GM21619 (cell line): ENCODE data around the gene ANKRD44.
A peak's percentile ranks its signal among the peaks of the same experiment; 100 is the strongest.
"Not testable (repeated sequence)": the region's sequence is repeated elsewhere in the genome, so short reads cannot be mapped to it uniquely, and the experiment has no call there.

Experiments
- ATAC-seq: cut with Tn5 transposase; IDR thresholded peaks from one replicate; pipeline ENCODE4 v1.9.1; 2021; ENCODE audit not compliant: unreplicated experiment

Gene ANKRD44

GRCh38 chr2:197310271-197310985 lies at the start of gene ANKRD44:
Gene ANKRD44, minus strand, starts transcription at chr2:197310780. Its CDS starts 176 bp downstream, at chr2:197310604.
- ATAC-seq, result peak; percentile 69

DNA sequence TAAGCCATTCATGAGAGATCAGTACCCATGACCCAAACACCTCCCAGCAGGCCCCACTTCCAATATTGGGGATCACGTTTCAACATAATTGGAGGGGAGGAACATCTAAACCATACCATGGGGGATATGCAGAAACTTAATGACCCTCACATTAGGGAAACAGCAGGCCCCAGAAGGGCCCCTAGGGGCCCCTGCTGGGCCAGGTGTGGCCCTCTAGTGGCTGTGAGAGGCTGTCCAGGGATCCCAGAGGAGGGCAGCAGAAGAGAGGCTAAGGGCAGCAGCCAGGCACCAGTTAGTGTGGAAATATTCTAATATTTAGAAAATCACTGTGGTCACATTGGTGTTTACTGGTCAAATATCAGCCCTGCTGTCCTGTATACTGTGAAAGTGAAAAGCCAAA lies 49.3 kb upstream of the ANKRD44 start:
- no peak for ATAC-seq

- ATAC-seq, result no peak
Measured at GRCh38 chr2:197358931-197359330, 48.4 kb upstream of the ANKRD44 start.

DNA sequence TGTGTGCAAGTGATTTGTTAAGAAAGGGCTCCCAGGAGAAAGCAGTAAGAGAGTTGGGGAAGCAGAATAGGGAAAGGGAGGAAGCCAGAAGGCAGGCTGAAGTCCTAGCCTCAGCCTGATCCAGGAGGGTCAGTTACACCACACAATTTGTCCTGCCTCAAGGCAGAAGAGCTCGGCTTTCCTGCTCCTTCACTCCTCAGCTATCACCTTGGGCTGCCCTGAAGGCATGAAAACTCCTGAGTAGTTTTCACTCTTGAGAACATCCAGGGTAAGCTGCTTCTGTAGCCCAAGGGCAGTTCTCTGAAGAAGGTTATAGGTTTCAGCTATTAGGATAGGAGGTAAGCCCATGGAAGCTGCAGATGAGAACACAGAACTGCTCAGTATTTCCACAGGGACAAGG lies 47.4 kb upstream of the ANKRD44 start:
- no peak for ATAC-seq

DNA sequence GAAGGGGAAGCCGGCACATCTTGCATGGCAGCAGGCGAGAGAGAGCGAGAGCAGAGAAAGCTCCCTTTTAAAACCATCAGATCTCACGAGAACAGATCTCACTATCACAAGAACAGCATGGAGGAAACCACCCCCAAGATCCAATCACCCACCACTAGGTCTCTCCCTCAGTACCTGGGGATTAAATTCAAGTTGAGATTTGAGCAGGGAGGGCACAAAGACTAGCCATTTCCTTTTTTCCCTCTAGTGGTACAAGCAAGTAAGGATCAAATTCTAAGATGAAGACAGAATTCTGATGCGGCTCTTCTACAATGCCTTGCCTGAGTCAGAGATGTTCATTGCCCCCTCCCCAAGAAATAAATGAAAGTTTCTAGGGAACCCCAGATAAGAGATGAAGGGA lies 45.6 kb upstream of the ANKRD44 start:
- no peak for ATAC-seq

DNA sequence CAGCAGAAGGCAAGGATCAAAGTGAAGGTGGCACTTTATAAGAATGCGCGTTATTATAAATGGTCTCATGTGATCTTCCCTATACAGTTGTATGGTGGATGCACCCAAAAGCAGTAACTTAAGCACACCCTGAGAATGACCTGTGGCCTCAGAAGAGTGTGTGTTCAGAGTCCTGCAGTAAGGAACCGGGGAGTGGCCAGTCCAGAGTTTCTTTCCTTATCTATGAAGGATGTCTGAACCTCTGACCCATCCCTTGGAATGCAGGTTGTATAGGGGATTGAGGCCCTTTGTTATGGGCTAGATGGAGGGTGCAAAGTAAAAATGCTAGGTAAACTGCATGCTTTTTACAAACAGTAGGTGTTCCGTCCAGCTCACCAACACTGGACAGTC lies 43.6 kb upstream of the ANKRD44 start:
- ATAC-seq, result no peak

GRCh38 chr2:197353393-197354168 lies 43.0 kb upstream of the ANKRD44 start:
- no peak for ATAC-seq

- ATAC-seq, result no peak
Measured at GRCh38 chr2:197349699-197350098, 39.1 kb upstream of the ANKRD44 start.

GRCh38 chr2:197348721-197349360 lies 38.3 kb upstream of the ANKRD44 start:
- no peak for ATAC-seq

DNA sequence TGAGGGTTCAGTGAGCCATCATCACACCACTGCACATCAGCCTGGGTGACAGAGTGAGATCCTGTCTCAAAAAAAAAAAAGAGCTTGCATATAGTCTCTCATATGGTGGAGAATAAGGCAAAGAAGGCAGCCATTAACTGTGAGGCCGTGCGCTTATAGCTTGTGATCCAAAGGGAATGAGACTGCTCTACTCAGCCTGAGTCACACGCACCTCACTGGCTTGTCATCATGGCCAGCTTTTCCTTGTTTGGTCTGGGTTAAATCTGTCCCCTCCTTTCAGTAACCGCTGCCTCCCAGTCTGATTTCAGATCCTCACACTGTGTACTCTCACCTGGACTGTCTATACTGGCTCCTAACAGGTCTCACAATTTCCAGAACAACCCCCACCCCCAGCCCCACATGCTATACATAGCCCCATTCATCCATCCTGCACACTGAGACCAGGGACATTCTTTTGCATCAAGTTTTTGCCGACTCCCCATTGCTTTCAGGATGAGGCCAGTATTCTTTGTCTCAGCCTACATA lies 35.3 kb upstream of the ANKRD44 start:
- no peak for ATAC-seq

DNA sequence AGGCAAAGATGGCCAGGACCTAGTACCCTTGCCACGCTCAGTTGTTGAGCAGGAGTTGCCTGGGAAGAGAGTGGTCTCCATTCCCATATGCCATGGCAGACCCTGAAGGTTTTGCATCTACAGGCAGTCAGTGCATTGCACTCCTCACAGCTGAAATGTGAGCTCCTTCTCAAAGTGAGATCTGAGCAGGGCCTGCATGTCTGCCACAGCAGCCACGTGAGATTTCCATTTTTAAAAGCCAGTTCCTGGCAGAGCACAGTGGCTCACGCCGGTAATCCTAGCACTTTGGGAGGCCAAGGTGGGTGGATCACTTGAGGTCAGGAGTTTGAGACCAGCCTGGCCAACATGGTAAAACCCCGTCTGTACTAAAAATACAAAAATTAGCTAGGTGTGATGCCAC lies 33.4 kb upstream of the ANKRD44 start:
- ATAC-seq, result not testable (repeated sequence)

DNA sequence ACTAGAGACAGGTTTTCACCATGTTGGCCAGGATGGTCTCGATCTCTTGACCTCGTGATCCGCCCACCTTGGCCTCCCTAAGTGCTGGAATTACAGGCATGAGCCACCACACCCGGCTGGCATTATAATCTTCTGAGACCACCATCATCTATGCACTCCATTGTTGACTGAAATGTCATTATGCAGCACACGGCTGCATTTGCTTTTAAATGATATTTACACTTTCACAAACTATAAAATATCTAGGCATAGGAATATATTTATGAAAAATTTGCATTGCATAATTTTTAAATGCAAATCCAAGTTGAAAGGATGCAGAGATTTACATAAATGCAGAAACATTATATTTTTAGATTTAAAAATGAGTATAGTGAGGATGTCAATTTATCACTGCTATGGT lies 30.0 kb upstream of the ANKRD44 start:
- no peak for ATAC-seq

- no peak for ATAC-seq
Measured at GRCh38 chr2:197339496-197340220, 29.1 kb upstream of the ANKRD44 start.

- ATAC-seq, result no peak
Measured at GRCh38 chr2:197339016-197339415, 28.4 kb upstream of the ANKRD44 start.

DNA sequence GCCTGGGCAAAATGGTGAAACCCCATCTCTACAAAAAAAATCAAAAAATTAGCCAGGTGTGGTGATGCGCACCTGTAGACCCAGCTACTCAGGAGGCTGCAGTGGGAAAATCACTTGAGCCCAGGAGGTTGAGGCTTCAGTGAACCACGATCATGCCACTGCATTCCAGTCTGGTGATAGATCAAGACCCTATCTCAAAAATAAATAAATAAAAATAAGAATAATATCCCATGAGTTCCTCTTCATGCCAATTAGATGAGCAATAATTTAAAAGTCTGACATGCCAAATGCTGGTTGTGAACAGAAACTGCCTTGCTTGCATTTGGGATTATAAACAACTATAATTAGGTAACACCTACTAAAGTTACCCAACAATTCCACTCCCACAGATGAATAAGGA lies 22.1 kb upstream of the ANKRD44 start:
- no peak for ATAC-seq

DNA sequence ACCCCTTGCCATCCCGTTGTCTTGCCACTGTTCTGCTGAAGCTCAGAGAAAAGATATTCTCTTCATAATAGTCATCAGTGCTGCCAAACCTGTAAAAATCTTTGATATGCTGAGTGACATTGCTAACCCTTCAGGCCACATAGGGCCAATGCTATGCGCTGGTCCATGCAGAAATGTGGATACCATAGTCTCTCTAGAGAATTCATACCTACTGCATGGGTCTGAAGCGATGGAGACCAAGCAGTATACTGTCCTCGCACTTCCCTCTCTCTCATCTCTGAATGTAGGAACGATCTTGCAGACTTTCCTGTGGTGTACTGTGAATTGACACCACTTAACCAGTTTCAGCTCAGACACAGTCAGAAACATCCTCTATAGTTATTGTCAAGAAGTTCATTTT lies 17.9 kb upstream of the ANKRD44 start:
- no peak for ATAC-seq

DNA sequence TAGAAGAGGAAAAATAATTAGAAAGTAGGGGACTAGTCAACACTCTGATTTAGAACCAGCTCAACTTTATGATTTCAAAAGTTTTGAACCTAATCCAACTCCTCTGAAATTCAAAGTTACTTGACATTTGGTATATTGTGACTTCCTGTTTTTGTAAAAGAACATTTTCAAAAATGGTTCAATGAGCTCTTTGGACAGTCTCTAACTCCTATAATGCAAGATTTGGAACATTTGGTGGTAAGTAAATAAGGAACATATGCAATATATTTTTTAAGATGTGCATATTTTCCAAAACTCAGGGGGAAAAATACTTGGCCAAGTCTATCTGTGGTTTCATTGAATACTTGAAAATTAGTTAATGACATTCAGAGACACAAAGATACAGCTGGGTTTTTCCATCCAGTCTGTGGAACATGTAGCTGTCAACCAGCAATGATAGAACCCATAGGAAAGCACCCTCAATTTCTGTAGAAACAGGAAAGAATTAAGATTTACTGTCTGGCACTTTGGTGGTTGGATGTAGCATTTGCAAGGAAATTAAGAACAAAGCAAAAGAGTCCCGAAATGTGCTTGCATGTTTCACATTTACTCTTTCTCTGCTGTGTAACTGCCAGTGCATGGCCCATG lies 17.0 kb upstream of the ANKRD44 start:
- no peak for ATAC-seq

- no peak for ATAC-seq
Measured at GRCh38 chr2:197327073-197327471, 16.5 kb upstream of the ANKRD44 start.

DNA sequence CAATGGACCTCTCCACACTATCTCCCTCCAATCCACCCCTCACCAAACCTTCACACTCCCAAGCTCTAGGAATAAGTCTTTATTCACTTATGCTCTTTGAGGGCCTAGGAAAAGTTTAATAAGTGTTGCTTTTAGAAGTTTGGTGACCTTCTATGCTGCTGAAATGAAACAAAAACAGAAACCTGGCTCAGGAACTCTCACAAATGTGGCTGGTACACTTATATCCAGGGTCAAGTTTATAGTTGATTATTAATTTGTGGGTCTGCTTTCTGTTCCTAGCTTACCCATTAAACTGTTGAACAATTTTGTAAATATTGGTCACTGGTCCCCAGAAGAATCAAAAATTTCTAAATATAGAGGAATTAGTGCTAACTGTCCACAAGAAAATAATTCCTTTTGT lies 14.2 kb upstream of the ANKRD44 start:
- ATAC-seq, result peak; percentile 89
